Osteoblast (primary cell): Measurements from ENCODE around the gene NEDD4L. TPM values are rescaled to one million over a fixed set of nuclear protein-coding genes. Genes with fewer than 3 reads are reported as not detected.

Source experiments
- DNase-seq: peaks from one replicate; pipeline ENCODE4 v3.0.0; 2011; ENCODE audit warnings: low spot score, mixed read lengths; ENCODE audit not compliant: insufficient read length; ENCODE audit errors: missing footprints
- H2AFZ ChIP-seq: 2 replicates; pipeline ENCODE4 v1.6.0; 2011; ENCODE audit warnings: mild to moderate bottlenecking, low read length
- H3K27ac ChIP-seq: 2 replicates; pipeline ENCODE4 v1.5.1; 2011; ENCODE audit warnings: mild to moderate bottlenecking, low read depth, low read length, moderate library complexity
- H3K27me3 ChIP-seq: 2 replicates; pipeline ENCODE4 v1.6.0; 2012; ENCODE audit warnings: mild to moderate bottlenecking, control low read depth, inconsistent platforms, low read length, moderate library complexity; ENCODE audit not compliant: insufficient read depth
- H3K36me3 ChIP-seq: 2 replicates; pipeline ENCODE4 v1.5.1; 2011; ENCODE audit warnings: mild to moderate bottlenecking, low read length, control low read depth, moderate library complexity; ENCODE audit not compliant: insufficient read depth
- H3K4me1 ChIP-seq: 2 replicates; pipeline ENCODE4 v1.5.1; 2011; ENCODE audit warnings: mild to moderate bottlenecking, low read length, control low read depth, moderate library complexity; ENCODE audit not compliant: insufficient read depth
- H3K4me2 ChIP-seq: 2 replicates; pipeline ENCODE4 v1.6.0; 2011; ENCODE audit warnings: mild to moderate bottlenecking, low read length; ENCODE audit not compliant: insufficient read depth
- H3K4me3 ChIP-seq: fragments of 200-600 bp; sonication (generic); 3 replicates; pipeline ENCODE4 v1.5.1; 2012; ENCODE audit warnings: mild to moderate bottlenecking, low read length, inconsistent platforms; ENCODE audit not compliant: insufficient read depth
- H3K79me2 ChIP-seq: 2 replicates; pipeline ENCODE4 v1.6.0; 2012; ENCODE audit warnings: mild to moderate bottlenecking, low read length, control low read depth, inconsistent platforms; ENCODE audit not compliant: insufficient read depth
- H3K9me3 ChIP-seq: 2 replicates; pipeline ENCODE4 v1.5.1; 2011; ENCODE audit warnings: low read depth, low read length, control low read depth
- H4K20me1 ChIP-seq: 2 replicates; pipeline ENCODE4 v1.6.0; 2012; ENCODE audit warnings: mild to moderate bottlenecking, low read length, control low read depth; ENCODE audit not compliant: insufficient read depth
- total RNA-seq: library from RNA; depleted of rRNA; stranded (reverse); fragments of >200 nt; gene quantifications from 2 replicates; pipeline ENCODE4 v1.2.3, GENCODE V29; 2012
- TF ChIP-seq, protein P1 (sequence below): IDR thresholded peaks from 2 replicates; pipeline ENCODE4 v1.5.1; 2011; ENCODE audit warnings: mild to moderate bottlenecking, low read depth, low read length, moderate library complexity; ENCODE audit errors: extremely low read depth

NEDD4L gene
- total RNA-seq, 1 donor = 30.0 TPM

DNA sequence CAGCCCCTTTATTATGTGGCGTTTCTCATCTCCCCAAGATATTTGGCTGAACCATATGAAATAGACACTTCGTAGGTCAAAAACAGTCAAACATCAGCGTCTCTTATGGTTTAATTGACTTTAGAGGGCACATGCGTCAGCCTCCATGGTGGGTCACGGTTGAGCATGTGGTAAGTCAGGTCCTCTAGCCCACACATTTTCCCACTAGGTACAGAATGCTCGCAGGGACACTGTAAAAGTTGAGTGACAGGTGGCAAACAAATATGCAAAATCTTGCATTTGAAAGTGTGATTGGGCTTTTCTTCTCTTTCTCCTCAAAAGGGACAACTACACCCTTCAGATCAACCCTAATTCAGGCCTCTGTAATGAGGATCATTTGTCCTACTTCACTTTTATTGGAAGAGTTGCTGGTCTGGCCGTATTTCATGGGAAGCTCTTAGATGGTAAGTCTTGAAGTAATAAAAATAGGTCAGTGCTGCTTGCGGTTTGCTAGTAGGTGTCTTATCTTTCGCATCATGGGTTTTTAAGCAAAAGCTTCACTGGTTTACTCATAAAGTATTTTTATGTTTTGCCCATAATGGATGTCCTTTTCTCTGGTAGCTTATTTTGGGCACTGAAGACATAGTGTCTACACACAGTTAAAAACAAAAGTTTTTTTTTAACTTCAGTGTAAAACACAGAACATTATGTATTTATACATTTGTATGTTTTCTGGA, 323.6 kb downstream of the NEDD4L start:
- H3K27ac ChIP-seq = no peak overlapping the region
- no peak overlapping the region for H3K4me3 ChIP-seq
- TF ChIP-seq, protein P1, sequence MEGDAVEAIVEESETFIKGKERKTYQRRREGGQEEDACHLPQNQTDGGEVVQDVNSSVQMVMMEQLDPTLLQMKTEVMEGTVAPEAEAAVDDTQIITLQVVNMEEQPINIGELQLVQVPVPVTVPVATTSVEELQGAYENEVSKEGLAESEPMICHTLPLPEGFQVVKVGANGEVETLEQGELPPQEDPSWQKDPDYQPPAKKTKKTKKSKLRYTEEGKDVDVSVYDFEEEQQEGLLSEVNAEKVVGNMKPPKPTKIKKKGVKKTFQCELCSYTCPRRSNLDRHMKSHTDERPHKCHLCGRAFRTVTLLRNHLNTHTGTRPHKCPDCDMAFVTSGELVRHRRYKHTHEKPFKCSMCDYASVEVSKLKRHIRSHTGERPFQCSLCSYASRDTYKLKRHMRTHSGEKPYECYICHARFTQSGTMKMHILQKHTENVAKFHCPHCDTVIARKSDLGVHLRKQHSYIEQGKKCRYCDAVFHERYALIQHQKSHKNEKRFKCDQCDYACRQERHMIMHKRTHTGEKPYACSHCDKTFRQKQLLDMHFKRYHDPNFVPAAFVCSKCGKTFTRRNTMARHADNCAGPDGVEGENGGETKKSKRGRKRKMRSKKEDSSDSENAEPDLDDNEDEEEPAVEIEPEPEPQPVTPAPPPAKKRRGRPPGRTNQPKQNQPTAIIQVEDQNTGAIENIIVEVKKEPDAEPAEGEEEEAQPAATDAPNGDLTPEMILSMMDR = no peak
- no peaks in the 10 kb centered on the region for H3K79me2 ChIP-seq
- no peak overlapping the region for H3K4me2 ChIP-seq
- peaks cover 12% of the 10 kb centered on the region for H3K36me3 ChIP-seq
- H3K4me1 ChIP-seq = peaks cover 29% of the 10 kb centered on the region
- DNase-seq = no peak
- no peaks in the 10 kb centered on the region for H3K27me3 ChIP-seq
- H2AFZ ChIP-seq = no peak overlapping the region
- no peaks in the 10 kb centered on the region for H4K20me1 ChIP-seq
- H3K9me3 ChIP-seq = no peaks in the 10 kb centered on the region

DNA sequence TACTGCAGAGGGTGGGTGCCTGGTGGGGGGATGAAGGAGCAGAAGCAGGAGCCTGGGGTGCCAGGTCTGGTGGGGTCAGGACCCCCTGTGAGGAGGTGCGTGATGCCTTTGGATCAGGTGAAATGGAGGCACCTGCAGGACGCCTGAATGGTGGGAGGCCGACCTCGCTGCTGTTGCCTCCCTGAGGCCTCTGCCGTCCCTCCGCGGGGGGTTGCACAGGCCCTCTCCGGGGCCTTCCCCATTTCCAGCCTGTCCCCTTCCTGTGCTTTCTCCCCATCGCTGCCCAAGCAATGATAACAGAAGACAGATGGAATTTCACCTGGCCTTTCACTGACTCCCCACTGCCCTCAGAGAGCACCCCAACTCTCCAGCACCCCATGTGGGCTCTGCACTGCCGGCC, 325.6 kb downstream of the NEDD4L start:
- TF ChIP-seq, protein P1 = no peak
- peaks cover 9% of the 10 kb centered on the region for H3K4me1 ChIP-seq
- peaks cover 12% of the 10 kb centered on the region for H3K36me3 ChIP-seq
- no peak overlapping the region for H3K27ac ChIP-seq
- H4K20me1 ChIP-seq = no peaks in the 10 kb centered on the region
- DNase-seq = no peak
- no peaks in the 10 kb centered on the region for H3K9me3 ChIP-seq
- no peak overlapping the region for H3K4me2 ChIP-seq
- H3K4me3 ChIP-seq = no peak overlapping the region
- H2AFZ ChIP-seq = no peak overlapping the region
- no peaks in the 10 kb centered on the region for H3K27me3 ChIP-seq
- no peaks in the 10 kb centered on the region for H3K79me2 ChIP-seq

DNA sequence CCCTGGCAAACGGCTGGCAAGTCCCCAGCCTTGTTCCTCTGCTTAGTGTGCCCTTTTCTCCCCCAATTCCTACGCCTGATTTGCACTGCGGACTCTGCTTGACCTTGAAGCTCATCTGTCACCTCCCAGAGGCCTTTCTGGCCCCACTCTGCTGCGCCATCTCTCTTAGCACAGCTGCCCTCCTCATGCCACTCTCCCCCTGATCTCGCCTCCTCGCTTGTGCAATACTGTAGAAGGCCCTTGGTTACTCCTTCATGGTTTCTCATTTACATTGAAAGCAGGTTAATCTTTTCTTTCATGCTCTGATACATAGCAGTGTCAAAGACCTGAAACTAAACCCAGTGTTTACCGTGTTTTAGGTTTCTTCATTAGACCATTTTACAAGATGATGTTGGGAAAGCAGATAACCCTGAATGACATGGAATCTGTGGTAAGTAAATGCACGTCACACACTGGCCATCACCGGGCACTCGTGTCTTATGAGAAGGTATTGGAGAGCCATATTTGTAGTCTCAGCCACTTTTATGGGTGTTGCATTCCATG, 326.1 kb downstream of the NEDD4L start:
- Histone ChIP-seq H2AFZ (no peak overlapping the region), H4K20me1 (no peaks in the 10 kb centered on the region), H3K4me1 (peaks cover 5% of the 10 kb centered on the region), H3K4me3 (no peak overlapping the region), H3K27me3 (no peaks in the 10 kb centered on the region), H3K27ac (no peak overlapping the region), H3K9me3 (no peaks in the 10 kb centered on the region), H3K79me2 (no peaks in the 10 kb centered on the region), H3K4me2 (no peak overlapping the region), H3K36me3 (peaks cover 12% of the 10 kb centered on the region)
- no peak for DNase-seq
- TF ChIP-seq, protein P1 = no peak

DNA sequence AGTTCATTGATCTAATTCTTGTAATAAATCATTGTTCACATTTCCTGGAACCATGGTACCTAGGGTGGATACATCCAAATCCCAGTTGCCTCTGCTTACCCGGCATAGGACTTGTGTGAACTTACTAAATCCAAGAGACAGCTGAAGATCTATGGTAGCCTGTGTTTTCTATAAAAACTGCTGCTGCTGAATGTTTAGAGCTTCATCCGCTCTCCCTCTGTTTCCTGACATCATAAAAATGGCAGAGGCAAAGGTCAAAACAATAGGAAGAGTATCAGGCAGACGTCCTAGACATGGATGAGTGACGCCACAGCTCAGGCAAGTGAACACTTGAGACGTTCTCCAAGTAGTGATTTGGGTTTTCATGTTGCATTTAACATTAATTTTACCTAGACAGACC, 326.6 kb downstream of the NEDD4L start:
- Histone ChIP-seq H3K4me2 (no peak overlapping the region), H3K4me1 (peaks cover under 1% of the 10 kb centered on the region), H2AFZ (no peak overlapping the region), H3K79me2 (no peaks in the 10 kb centered on the region), H3K9me3 (no peaks in the 10 kb centered on the region), H3K36me3 (peaks cover 12% of the 10 kb centered on the region), H3K27me3 (no peaks in the 10 kb centered on the region), H4K20me1 (no peaks in the 10 kb centered on the region), H3K27ac (no peak overlapping the region), H3K4me3 (no peak overlapping the region)
- TF ChIP-seq, protein P1 = no peak
- no peak for DNase-seq
